Spinal cord (tissue), 10 donors: ENCODE results near the gene NAA35. TPM values are rescaled to one million over a fixed set of nuclear protein-coding genes. Genes with fewer than 3 reads are reported as not detected.
A peak's percentile ranks its signal among the peaks of the same experiment; 100 is the strongest.

ENCODE experiments used
- DNase-seq, 6 donors: peaks; one replicate each; pipeline versions ENCODE4 v3.0.0 to v3.0.0-alpha.2; 2013 to 2015; ENCODE audit warnings: low spot score in 6 of 6, low read depth in 4 of 6
- H3K27ac ChIP-seq: one replicate; pipeline ENCODE4 v1.5.1; 2013; ENCODE audit warnings: low read depth, low read length, control low read depth
- H3K27me3 ChIP-seq: one replicate; pipeline ENCODE4 v1.6.1; 2013; ENCODE audit warnings: low read length; ENCODE audit not compliant: control insufficient read depth, insufficient read depth
- H3K36me3 ChIP-seq: one replicate; pipeline ENCODE4 v1.6.1; 2013; ENCODE audit warnings: low read length; ENCODE audit not compliant: control insufficient read depth, insufficient read depth
- H3K4me1 ChIP-seq: one replicate; pipeline ENCODE4 v1.6.1; 2013; ENCODE audit warnings: low read length; ENCODE audit not compliant: control insufficient read depth, insufficient read depth
- H3K4me3 ChIP-seq: one replicate; pipeline ENCODE4 v1.5.1; 2013; ENCODE audit warnings: low read depth, low read length, control low read depth
- H3K9me3 ChIP-seq: one replicate; pipeline ENCODE4 v1.6.1; 2013; ENCODE audit warnings: low read length; ENCODE audit not compliant: control insufficient read depth, insufficient read depth
- WGBS: methylation state at CpG from one replicate; pipeline ENCODE4 v1.1.5; 2013; ENCODE audit warnings: missing lambda C conversion rate; ENCODE audit not compliant: insufficient coverage; 5-methylcytosine and 5-hydroxymethylcytosine counted together
- polyA plus RNA-seq, 2 donors: library from polyadenylated mRNA; unstranded; fragments of 120-200 nt; gene quantifications; one replicate each; pipeline ENCODE4 v1.2.1, GENCODE V29; 2013; ENCODE audit not compliant: insufficient read length in 2 of 2
- total RNA-seq, 2 donors: library from RNA; depleted of rRNA in 1 of 2; stranded (reverse); fragments of 120-200 nt in 1 of 2; fragments of >200 nt in 1 of 2; gene quantifications; one replicate each; pipeline versions ENCODE4 v1.2.3 to v1.2.4, GENCODE V29; 2013 to 2014
- donor health status: healthy.

The NAA35 gene
- total and polyA plus RNA-seq, 4 donors = 24.9 to 44.2 (median 33.6) TPM

GRCh38 chr9:86005253-86005775, 64.4 kb downstream of the NAA35 start:
- WGBS = no CpG with 5 or more reads among the region's 1 CpG
- H3K9me3 ChIP-seq = peaks cover 3% of the 10 kb centered on the region
- no peaks in the 10 kb centered on the region for H3K27me3 ChIP-seq
- H3K36me3 ChIP-seq = peaks cover 19% of the 10 kb centered on the region
- H3K27ac ChIP-seq = no peak overlapping the region
- no peaks in the 10 kb centered on the region for H3K4me1 ChIP-seq
- no peak for DNase-seq
- H3K4me3 ChIP-seq = no peak overlapping the region

GRCh38 chr9:86009133-86009532, 68.2 kb downstream of the NAA35 start:
- peaks cover 28% of the 10 kb centered on the region for H3K36me3 ChIP-seq
- peaks cover 2% of the 10 kb centered on the region for H3K9me3 ChIP-seq
- H3K4me3 ChIP-seq = no peak overlapping the region
- WGBS = 86% methylated on average over 2 of the region's 2 CpGs
- H3K27ac ChIP-seq = no peak overlapping the region
- H3K27me3 ChIP-seq = no peaks in the 10 kb centered on the region
- no peaks in the 10 kb centered on the region for H3K4me1 ChIP-seq
- DNase-seq = no peak

- Histone ChIP-seq H3K9me3 (no peaks in the 10 kb centered on the region), H3K4me3 (no peak overlapping the region), H3K27me3 (no peaks in the 10 kb centered on the region), H3K4me1 (no peaks in the 10 kb centered on the region), H3K36me3 (peaks cover 14% of the 10 kb centered on the region), H3K27ac (no peak overlapping the region)
- DNase-seq = no peak
- 100% methylated on average over 1 of the region's 1 CpG for WGBS
Measured at GRCh38 chr9:86020731-86021130, 79.8 kb downstream of the NAA35 start.

- H3K36me3 ChIP-seq = peaks cover 14% of the 10 kb centered on the region
- H3K4me3 ChIP-seq = no peak overlapping the region
- no peak overlapping the region for H3K27ac ChIP-seq
- no peaks in the 10 kb centered on the region for H3K27me3 ChIP-seq
- H3K9me3 ChIP-seq = no peaks in the 10 kb centered on the region
- H3K4me1 ChIP-seq = no peaks in the 10 kb centered on the region
- DNase-seq = no peak
- no CpG with 5 or more reads among the region's 6 CpGs for WGBS
Measured at GRCh38 chr9:86021166-86021565, 80.2 kb downstream of the NAA35 start.

- Histone ChIP-seq H3K4me3 (no peak overlapping the region), H3K9me3 (no peaks in the 10 kb centered on the region), H3K4me1 (no peaks in the 10 kb centered on the region), H3K27ac (peak overlapping the region; percentile 37), H3K36me3 (peaks cover 14% of the 10 kb centered on the region), H3K27me3 (no peaks in the 10 kb centered on the region)
- peak in 2 of 6 donors; percentile 30 to 36 for DNase-seq
- WGBS = no CpG with 5 or more reads among the region's 3 CpGs
Measured at GRCh38 chr9:86022687-86023266, 81.8 kb downstream of the NAA35 start.

GRCh38 chr9:86027767-86028166, 86.8 kb downstream of the NAA35 start:
- no peak for DNase-seq
- Histone ChIP-seq H3K9me3 (no peaks in the 10 kb centered on the region), H3K4me1 (peaks cover 8% of the 10 kb centered on the region), H3K4me3 (no peak overlapping the region), H3K36me3 (peaks cover 50% of the 10 kb centered on the region), H3K27ac (no peak overlapping the region), H3K27me3 (no peaks in the 10 kb centered on the region)
- WGBS = no CpG with 5 or more reads among the region's 4 CpGs

GRCh38 chr9:86034863-86035734, 94.2 kb downstream of the NAA35 start:
- Histone ChIP-seq H3K4me3 (no peak overlapping the region), H3K27me3 (no peaks in the 10 kb centered on the region), H3K4me1 (peaks cover 15% of the 10 kb centered on the region), H3K36me3 (peaks cover 61% of the 10 kb centered on the region), H3K27ac (no peak overlapping the region), H3K9me3 (no peaks in the 10 kb centered on the region)
- DNase-seq = peak in 2 of 6 donors; percentile 36 to 61
- 67% methylated on average over 12 of the region's 17 CpGs for WGBS

- DNase-seq = no peak
- H3K36me3 ChIP-seq = peaks cover 65% of the 10 kb centered on the region
- no peak overlapping the region for H3K27ac ChIP-seq
- no peaks in the 10 kb centered on the region for H3K9me3 ChIP-seq
- no peaks in the 10 kb centered on the region for H3K27me3 ChIP-seq
- peaks cover 15% of the 10 kb centered on the region for H3K4me1 ChIP-seq
- no peak overlapping the region for H3K4me3 ChIP-seq
- WGBS = 83% methylated on average over 12 of the region's 15 CpGs
Measured at GRCh38 chr9:86035827-86036440, 95.0 kb downstream of the NAA35 start.

- Histone ChIP-seq H3K36me3 (peaks cover 61% of the 10 kb centered on the region), H3K9me3 (no peaks in the 10 kb centered on the region), H3K4me1 (peaks cover 18% of the 10 kb centered on the region), H3K27me3 (no peaks in the 10 kb centered on the region), H3K4me3 (no peak overlapping the region), H3K27ac (no peak overlapping the region)
- DNase-seq = no peak
- 83% methylated on average over 4 of the region's 9 CpGs for whole genome bisulfite sequencing
Measured at GRCh38 chr9:86036555-86036954, 95.6 kb downstream of the NAA35 start.
